Measurements from ENCODE around the gene CBLL2. TPM values are rescaled to one million over a fixed set of nuclear protein-coding genes. Genes with fewer than 3 reads are reported as not detected.

Gene CBLL2
- total RNA-seq, 4 donors from 2014 or later, result not detected

GRCh38 chrX:22296871-22297270 is 24.2 kb downstream of the CBLL2 start:
- no peak for TF ChIP-seq POLR2A (IDR thresholded peaks at IDR 0.05)
- no peak for TF ChIP-seq CTCF (IDR thresholded peaks at IDR 0.05)
- DNase-seq (ENCODE audit: low spot score in 2 of 2), result no peak
- intact Hi-C loops (cut with DNase I; ENCODE audit: low total_unique reads), result no loop called here
- H3K4me3 ChIP-seq (ENCODE audit: low read depth, poor library complexity, severe bottlenecking), result no peak overlapping the region
- WGBS, 2 donors, result 45 to 64% methylated on average over 2 of the region's 2 CpGs

GRCh38 chrX:22300130-22300529 is 27.4 kb downstream of the CBLL2 start:
- no peak overlapping the region for H3K4me3 ChIP-seq (ENCODE audit: low read depth, poor library complexity, severe bottlenecking)
- DNase-seq (ENCODE audit: low spot score in 2 of 2), result no peak
- TF ChIP-seq CTCF (IDR thresholded peaks at IDR 0.05) (no peak), POLR2A (IDR thresholded peaks at IDR 0.05) (no peak)
- 0 to 4% methylated on average over 2 of the region's 2 CpGs for WGBS, 2 donors
- intact Hi-C loops (cut with DNase I; ENCODE audit: low total_unique reads), result no loop called here

- intact Hi-C loops (cut with DNase I; ENCODE audit: low total_unique reads), result no loop called here
- no peak overlapping the region for H3K4me3 ChIP-seq (ENCODE audit: low read depth, poor library complexity, severe bottlenecking)
- DNase-seq (ENCODE audit: low spot score in 2 of 2), result no peak
- no peak for TF ChIP-seq CTCF (IDR thresholded peaks at IDR 0.05)
- TF ChIP-seq POLR2A (IDR thresholded peaks at IDR 0.05), result no peak
- 30 to 48% methylated on average over 2 to 3 of the region's 3 CpGs for WGBS, 2 donors
Observed at GRCh38 chrX:22310779-22311178, 38.1 kb downstream of the CBLL2 start.

GRCh38 chrX:22313766-22314165 is 41.1 kb downstream of the CBLL2 start:
- 50 to 69% methylated on average over 3 of the region's 3 CpGs for WGBS, 2 donors
- intact Hi-C loops (cut with DNase I; ENCODE audit: low total_unique reads), result no loop called here
- no peak for DNase-seq (ENCODE audit: low spot score in 2 of 2)
- TF ChIP-seq CTCF (IDR thresholded peaks at IDR 0.05), result no peak
- no peak for TF ChIP-seq POLR2A (IDR thresholded peaks at IDR 0.05)
- no peak overlapping the region for H3K4me3 ChIP-seq (ENCODE audit: low read depth, poor library complexity, severe bottlenecking)

GRCh38 chrX:22314211-22314610 is 41.5 kb downstream of the CBLL2 start:
- intact Hi-C loops (cut with DNase I; ENCODE audit: low total_unique reads), result no loop called here
- no peak overlapping the region for H3K4me3 ChIP-seq (ENCODE audit: low read depth, poor library complexity, severe bottlenecking)
- TF ChIP-seq POLR2A (IDR thresholded peaks at IDR 0.05) (no peak), CTCF (IDR thresholded peaks at IDR 0.05) (no peak)
- DNase-seq (ENCODE audit: low spot score in 2 of 2), result no peak
- 47 to 49% methylated on average over 5 of the region's 5 CpGs for WGBS, 2 donors

- DNase-seq (ENCODE audit: low spot score in 2 of 2), result no peak
- 10 to 30% methylated on average over 2 of the region's 2 CpGs for WGBS, 2 donors
- no peak overlapping the region for H3K4me3 ChIP-seq (ENCODE audit: low read depth, poor library complexity, severe bottlenecking)
- intact Hi-C loops (cut with DNase I; ENCODE audit: low total_unique reads), result no loop called here
- TF ChIP-seq CTCF (IDR thresholded peaks at IDR 0.05) (no peak), POLR2A (IDR thresholded peaks at IDR 0.05) (no peak)
Observed at GRCh38 chrX:22314692-22315091, 42.0 kb downstream of the CBLL2 start.

All from lower leg skin (tissue), 4 donors.